Astrocyte of the spinal cord (primary cell): Measurements from ENCODE around the gene C2orf49.

ENCODE experiments used
- DNase-seq: peaks from one replicate; pipeline ENCODE4 v3.0.0; 2011; ENCODE audit warnings: low read depth, low spot score
- H3K4me3 ChIP-seq: 2 replicates; pipeline ENCODE4 v1.5.1; 2011; ENCODE audit warnings: low read depth, mild to moderate bottlenecking, low read length, moderate library complexity
- in situ Hi-C: cut with HindIII; loops from 2 replicates; pipeline ENCODE4 v1.10.0; 2017; ENCODE audit warnings: low sequenced_read_pairs
- TF ChIP-seq, protein P1 (sequence below): IDR thresholded peaks from 2 replicates; pipeline ENCODE4 v1.5.1; 2012; ENCODE audit warnings: low read depth, mild to moderate bottlenecking, low read length, inconsistent platforms

C2orf49 gene

DNA sequence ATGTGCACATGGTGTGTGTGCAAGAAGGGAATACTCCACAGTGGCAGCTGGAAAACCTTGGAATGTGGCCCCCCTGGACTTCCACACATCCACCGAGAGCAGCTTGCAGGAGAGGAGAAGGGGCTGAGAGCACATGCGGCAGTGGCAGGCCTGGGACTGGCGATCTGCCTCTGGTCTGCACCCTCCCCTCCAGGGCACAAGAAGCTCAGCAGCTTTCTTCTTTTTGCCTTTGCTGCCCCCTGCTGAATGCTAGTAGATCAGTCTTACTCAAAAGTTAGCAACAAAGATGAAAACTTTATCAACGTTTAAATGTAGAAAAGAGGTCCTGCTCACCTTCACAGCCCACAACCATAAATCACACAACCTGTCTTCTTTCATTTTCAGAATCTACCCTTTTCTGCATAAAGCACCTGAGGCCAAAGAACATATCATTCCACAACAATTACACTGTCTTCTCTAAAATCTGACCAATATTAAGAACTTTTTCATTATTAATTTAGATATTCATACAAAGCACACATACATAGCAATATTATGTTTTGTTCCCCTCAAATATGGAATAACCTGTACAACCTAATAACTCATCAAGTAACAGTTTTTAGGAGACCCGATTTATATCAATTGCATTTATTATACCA, 42.4 kb upstream of the C2orf49 start:
- TF ChIP-seq, protein P1, sequence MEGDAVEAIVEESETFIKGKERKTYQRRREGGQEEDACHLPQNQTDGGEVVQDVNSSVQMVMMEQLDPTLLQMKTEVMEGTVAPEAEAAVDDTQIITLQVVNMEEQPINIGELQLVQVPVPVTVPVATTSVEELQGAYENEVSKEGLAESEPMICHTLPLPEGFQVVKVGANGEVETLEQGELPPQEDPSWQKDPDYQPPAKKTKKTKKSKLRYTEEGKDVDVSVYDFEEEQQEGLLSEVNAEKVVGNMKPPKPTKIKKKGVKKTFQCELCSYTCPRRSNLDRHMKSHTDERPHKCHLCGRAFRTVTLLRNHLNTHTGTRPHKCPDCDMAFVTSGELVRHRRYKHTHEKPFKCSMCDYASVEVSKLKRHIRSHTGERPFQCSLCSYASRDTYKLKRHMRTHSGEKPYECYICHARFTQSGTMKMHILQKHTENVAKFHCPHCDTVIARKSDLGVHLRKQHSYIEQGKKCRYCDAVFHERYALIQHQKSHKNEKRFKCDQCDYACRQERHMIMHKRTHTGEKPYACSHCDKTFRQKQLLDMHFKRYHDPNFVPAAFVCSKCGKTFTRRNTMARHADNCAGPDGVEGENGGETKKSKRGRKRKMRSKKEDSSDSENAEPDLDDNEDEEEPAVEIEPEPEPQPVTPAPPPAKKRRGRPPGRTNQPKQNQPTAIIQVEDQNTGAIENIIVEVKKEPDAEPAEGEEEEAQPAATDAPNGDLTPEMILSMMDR: peak; percentile 75
- DNase-seq: peak; percentile 72
- in situ Hi-C loops: no loop called here

DNA sequence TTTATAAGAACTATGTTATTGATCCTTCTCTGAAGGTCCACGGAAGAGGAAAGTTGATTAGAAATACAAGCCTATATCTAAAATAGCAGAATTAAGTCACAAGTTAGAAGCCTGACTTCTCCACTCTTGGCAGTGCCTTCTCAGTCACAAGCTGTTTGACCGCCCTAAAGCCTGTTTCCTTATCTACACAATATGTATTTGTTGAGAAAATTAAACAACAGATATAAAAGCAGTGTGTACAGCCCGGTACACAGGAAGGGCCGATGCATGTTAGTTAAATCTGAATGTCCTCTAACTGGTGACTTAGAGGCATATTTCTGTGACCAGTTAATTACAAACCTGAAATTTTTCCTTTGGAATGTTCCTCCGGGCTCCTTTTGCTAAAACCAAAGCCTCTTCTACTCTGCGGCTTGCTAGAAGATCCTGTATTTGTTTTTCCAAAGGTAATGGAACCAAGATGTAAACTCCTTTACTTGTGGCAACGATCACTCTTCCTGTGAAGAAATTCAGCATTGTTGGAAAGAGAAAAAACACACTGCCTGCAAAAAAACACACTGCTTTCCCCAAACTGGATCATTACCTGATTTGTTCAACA, 41.2 kb upstream of the C2orf49 start:
- H3K4me3 ChIP-seq: no peak overlapping the region
- in situ Hi-C loops: no loop called here
- DNase-seq: no peak
- TF ChIP-seq, protein P1: no peak

More for the DNA sequence above, 42.4 kb upstream of the C2orf49 start:
- H3K4me3 ChIP-seq: no peak overlapping the region

DNA sequence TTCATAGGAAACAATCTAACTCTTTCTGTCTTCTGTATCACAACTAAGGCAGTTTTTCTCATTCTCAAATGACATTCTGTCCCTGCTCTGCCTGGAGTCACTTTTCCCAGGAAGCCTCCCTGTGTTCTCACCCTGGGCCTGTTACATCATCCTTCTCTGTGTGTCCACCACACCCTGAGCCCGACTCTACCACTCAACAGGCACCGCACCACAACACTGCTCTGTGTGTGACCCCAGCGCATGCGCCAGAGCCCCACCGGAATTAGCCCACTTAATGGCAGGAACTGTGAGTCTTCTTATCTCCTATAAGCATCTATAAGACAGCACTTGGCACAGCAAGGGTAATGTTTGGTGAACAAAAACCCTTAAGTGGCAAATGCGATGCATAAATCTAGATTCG, 40.1 kb upstream of the C2orf49 start:
- H3K4me3 ChIP-seq: no peak overlapping the region
- TF ChIP-seq, protein P1: no peak
- in situ Hi-C loops: no loop called here
- DNase-seq: no peak

DNA sequence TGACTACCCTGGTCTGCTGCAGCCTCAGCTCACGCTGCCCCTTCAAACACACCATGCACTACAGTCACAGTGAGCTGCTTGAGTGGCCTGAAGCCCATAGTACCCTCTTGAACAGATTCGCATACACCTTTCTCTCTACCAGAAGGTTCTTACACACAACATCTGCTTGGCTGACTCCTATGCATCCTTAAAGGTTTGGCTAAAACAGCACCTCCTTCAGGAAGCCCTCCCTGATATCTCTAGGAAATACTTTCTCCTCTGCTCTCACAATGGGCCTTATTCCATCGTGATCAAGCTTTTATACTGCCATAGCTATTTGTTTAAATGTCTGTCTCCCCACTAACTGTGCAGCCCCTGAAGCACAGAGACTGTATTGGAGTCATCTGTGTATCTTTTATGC, 39.3 kb upstream of the C2orf49 start:
- TF ChIP-seq, protein P1: no peak
- no peak for DNase-seq
- H3K4me3 ChIP-seq: no peak overlapping the region
- in situ Hi-C loops: no loop called here

DNA sequence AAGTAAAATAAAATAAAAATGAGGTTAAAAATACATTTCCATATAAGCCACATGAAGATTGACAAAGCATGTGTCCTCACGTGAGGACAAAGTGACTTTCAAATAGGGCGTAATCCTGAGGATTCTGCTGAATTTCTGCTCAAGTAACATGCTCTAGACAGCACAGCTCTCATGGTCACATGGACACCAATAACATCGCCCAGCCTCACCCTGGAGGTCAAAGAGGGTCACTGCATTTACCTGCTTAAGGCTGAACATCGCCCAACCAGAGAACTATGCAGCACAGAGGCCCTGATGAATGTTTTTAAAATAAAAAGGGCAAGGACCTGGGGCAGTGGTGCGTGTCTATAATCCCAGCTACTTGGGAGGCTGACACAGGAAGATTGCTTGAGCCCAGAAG, 38.0 kb upstream of the C2orf49 start:
- no peak overlapping the region for H3K4me3 ChIP-seq
- in situ Hi-C loops: no loop called here
- TF ChIP-seq, protein P1: no peak
- DNase-seq: no peak

DNA sequence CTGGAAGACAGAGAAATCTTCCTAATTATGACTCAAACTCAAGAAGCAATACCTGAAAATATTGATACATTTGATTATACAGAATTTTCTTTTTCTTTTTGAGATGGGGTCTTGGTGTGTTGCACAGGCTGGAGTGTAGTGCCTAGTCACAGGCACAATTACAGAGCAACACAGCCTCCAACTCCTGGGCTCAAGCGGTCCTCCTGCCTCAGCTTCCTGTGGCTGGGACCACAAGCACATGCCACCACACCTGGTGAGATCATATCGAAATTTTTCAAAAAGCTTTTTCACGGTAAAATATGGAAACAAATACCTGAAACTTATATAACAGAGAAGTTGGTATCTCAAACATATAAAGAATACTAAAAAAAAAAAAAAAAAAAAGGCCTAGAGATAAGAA, 35.7 kb upstream of the C2orf49 start:
- TF ChIP-seq, protein P1: no peak
- H3K4me3 ChIP-seq: no peak overlapping the region
- in situ Hi-C loops: no loop called here
- no peak for DNase-seq
